Choroid plexus epithelial cell (primary cell): ENCODE results near the gene POU2F2.

ENCODE experiments used
- DNase-seq: peaks from one replicate; pipeline ENCODE4 v3.0.0-alpha.2; 2010; ENCODE audit warnings: low read depth
- H3K4me3 ChIP-seq: 2 replicates; pipeline ENCODE4 v1.5.1; 2011; ENCODE audit warnings: low read depth, mild to moderate bottlenecking, control low read depth, low read length, moderate library complexity
- CTCF ChIP-seq: conservative IDR thresholded peaks from 2 replicates; pipeline ENCODE4 v1.5.1; 2011; ENCODE audit warnings: low read depth, mild to moderate bottlenecking, control low read depth, inconsistent platforms, low read length, moderate library complexity

POU2F2 gene

GRCh38 chr19:42125536-42125935, 6.7 kb downstream of the POU2F2 start:
- no peak overlapping the region for H3K4me3 ChIP-seq
- DNase-seq, result no peak
- TF ChIP-seq CTCF, result no peak

GRCh38 chr19:42124386-42124901, 7.8 kb downstream of the POU2F2 start:
- TF ChIP-seq CTCF, result no peak
- no peak overlapping the region for H3K4me3 ChIP-seq
- no peak for DNase-seq

GRCh38 chr19:42123765-42124164, 8.5 kb downstream of the POU2F2 start:
- H3K4me3 ChIP-seq, result no peak overlapping the region
- DNase-seq, result no peak
- no peak for TF ChIP-seq CTCF

- TF ChIP-seq CTCF, result peak; percentile 8
- DNase-seq, result no peak
- H3K4me3 ChIP-seq, result no peak overlapping the region
Measured at GRCh38 chr19:42122691-42123607, 9.3 kb downstream of the POU2F2 start.

GRCh38 chr19:42121656-42122069, 10.6 kb downstream of the POU2F2 start:
- TF ChIP-seq CTCF, result no peak
- DNase-seq, result peak; percentile 72
- H3K4me3 ChIP-seq, result no peak overlapping the region

- no peak for TF ChIP-seq CTCF
- no peak overlapping the region for H3K4me3 ChIP-seq
- no peak for DNase-seq
Measured at GRCh38 chr19:42121036-42121621, 11.1 kb downstream of the POU2F2 start.
